RWPE2 (cell line): ENCODE data around the gene MESP2.

ENCODE experiments used
- ATAC-seq: fragments of 200-7000 bp; cut with Tn5 transposase; 3 replicates; pipeline ENCODE4 v1.9.1; 2021; ENCODE audit warnings: low read depth
- DNase-seq: peaks from one replicate; pipeline ENCODE4 v3.0.0-alpha.2; 2020; ENCODE audit warnings: low spot score
- H3K27ac ChIP-seq: fragments of 450-650 bp; 2 replicates; pipeline ENCODE4 v1.5.1; 2017; ENCODE audit warnings: mild to moderate bottlenecking; ENCODE audit not compliant: poor library complexity, severe bottlenecking
- H3K27me3 ChIP-seq: fragments of 250-450 bp; sonication (Bioruptor Pico); 2 replicates; pipeline ENCODE4 v1.5.1; 2021; ENCODE audit warnings: mild to moderate bottlenecking, moderate library complexity; ENCODE audit not compliant: insufficient read depth, poor library complexity, severe bottlenecking
- H3K36me3 ChIP-seq: fragments of 250-450 bp; sonication (Bioruptor Pico); 2 replicates; pipeline ENCODE4 v1.5.1; 2020; ENCODE audit warnings: low read depth, mild to moderate bottlenecking, moderate library complexity
- H3K4me1 ChIP-seq: fragments of 250-450 bp; sonication (Bioruptor Pico); 2 replicates; pipeline ENCODE4 v1.5.1; 2021; ENCODE audit warnings: mild to moderate bottlenecking, moderate library complexity; ENCODE audit not compliant: insufficient read depth, poor library complexity, severe bottlenecking
- H3K4me3 ChIP-seq: fragments of 250-450 bp; sonication (Bioruptor Pico); 2 replicates; pipeline ENCODE4 v1.5.1; 2021; ENCODE audit warnings: mild to moderate bottlenecking, moderate library complexity; ENCODE audit not compliant: severe bottlenecking
- H3K9me3 ChIP-seq: fragments of 250-450 bp; sonication (Bioruptor Pico); 2 replicates; pipeline ENCODE4 v1.5.1; 2021; ENCODE audit warnings: mild to moderate bottlenecking, moderate library complexity; ENCODE audit not compliant: severe bottlenecking
- TF ChIP-seq, protein P1 (sequence below): fragments of 450-650 bp; IDR thresholded peaks from one replicate; pipeline ENCODE4 v1.5.1; 2017; ENCODE audit warnings: mild to moderate bottlenecking, moderate library complexity; ENCODE audit not compliant: poor library complexity, severe bottlenecking

MESP2 gene

DNA sequence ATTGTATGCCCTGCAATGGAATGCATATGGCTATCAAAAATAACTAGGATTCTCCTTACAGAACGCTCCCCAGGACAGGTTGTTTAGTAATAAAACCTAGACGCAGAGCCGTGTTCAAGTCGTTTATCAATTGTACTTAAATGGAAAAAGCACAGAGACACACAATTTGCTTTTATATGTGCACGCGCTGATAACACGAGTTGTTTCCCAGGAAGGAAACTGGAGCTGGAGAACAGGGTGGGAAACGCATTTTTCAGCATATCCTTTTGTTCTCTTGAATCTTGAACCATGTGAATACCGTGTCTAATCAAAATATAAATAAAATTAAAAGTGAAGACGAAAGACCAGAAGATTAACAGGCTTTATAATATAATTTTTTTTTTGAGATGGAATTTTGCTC, 42.2 kb downstream of the MESP2 start:
- H3K36me3 ChIP-seq = no peaks in the 10 kb centered on the region
- H3K27ac ChIP-seq = no peak overlapping the region
- TF ChIP-seq, protein P1, sequence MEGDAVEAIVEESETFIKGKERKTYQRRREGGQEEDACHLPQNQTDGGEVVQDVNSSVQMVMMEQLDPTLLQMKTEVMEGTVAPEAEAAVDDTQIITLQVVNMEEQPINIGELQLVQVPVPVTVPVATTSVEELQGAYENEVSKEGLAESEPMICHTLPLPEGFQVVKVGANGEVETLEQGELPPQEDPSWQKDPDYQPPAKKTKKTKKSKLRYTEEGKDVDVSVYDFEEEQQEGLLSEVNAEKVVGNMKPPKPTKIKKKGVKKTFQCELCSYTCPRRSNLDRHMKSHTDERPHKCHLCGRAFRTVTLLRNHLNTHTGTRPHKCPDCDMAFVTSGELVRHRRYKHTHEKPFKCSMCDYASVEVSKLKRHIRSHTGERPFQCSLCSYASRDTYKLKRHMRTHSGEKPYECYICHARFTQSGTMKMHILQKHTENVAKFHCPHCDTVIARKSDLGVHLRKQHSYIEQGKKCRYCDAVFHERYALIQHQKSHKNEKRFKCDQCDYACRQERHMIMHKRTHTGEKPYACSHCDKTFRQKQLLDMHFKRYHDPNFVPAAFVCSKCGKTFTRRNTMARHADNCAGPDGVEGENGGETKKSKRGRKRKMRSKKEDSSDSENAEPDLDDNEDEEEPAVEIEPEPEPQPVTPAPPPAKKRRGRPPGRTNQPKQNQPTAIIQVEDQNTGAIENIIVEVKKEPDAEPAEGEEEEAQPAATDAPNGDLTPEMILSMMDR = no peak
- no peaks in the 10 kb centered on the region for H3K27me3 ChIP-seq
- ATAC-seq (no peak), DNase-seq (no peak)
- H3K9me3 ChIP-seq = no peaks in the 10 kb centered on the region
- peaks cover 31% of the 10 kb centered on the region for H3K4me1 ChIP-seq
- H3K4me3 ChIP-seq = no peak overlapping the region

DNA sequence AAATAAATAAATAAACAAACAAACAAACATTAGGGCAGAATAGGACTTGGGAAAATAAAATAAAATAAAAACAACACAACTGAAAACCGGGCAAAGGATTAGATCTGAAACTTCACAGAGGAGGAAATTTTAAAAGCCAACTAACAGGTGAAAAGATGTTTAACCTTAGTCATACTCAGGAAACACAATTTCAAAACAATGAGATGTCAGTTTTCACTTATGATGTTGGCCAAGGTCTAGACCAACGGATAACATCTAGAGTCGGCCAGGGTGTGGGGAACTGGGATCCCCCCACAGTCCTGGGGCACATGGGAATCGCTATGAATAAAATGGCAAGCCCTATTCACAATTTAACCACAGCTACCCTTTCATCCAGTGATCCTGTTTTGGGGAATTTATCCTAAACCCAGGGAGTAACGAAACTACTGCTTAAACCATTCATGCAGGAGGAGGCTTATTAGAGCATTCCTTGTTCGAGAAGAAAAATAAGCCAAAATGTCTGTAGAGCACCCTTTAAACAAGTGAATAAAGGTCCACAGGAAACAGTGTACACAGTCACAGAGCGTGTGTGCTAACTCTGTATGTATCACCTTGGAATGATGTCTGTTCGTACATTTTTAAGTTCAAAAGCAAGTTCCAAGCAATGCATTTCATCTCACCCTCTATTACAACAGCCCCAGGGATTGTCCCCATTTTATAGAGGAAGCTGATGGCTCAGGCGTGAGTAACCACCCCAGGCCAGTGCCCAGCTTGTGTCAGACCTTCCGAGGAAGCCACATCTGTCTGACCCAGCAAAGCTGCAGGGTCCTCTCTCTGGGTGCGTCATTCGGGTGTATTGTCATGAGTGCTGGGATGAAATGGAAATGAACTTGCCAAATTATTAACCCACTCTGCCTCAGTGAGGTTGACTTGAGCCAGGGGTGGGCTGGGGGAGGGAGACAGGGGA, 44.8 kb downstream of the MESP2 start:
- H3K4me3 ChIP-seq = no peak overlapping the region
- TF ChIP-seq, protein P1 = no peak
- ATAC-seq (peak; percentile 78), DNase-seq (no peak)
- H3K9me3 ChIP-seq = no peaks in the 10 kb centered on the region
- peaks cover 39% of the 10 kb centered on the region for H3K4me1 ChIP-seq
- H3K27ac ChIP-seq = peak overlapping the region; percentile 89
- no peaks in the 10 kb centered on the region for H3K36me3 ChIP-seq
- H3K27me3 ChIP-seq = no peaks in the 10 kb centered on the region

DNA sequence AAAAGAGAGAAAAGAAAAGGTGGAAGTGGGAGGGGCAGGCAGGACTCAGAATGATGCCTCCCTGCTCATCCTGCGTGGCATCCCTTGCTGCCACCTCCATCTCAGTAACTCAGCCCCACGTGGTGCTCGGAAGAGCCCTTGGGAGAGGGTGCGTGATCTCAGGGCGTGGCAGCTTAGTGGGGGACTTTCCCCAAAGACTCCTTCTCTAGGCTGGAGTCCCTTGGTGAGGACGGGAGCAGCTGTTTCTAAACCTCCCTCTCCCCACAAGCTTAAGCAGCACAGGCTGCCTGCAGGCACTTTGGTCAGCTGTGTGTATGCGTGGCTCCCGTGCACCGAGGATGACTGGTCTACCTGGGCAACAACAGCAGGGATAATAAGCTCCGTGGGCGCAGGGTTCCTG, 45.9 kb downstream of the MESP2 start:
- peak overlapping the region; percentile 89 for H3K27ac ChIP-seq
- H3K4me1 ChIP-seq = peaks cover 39% of the 10 kb centered on the region
- H3K4me3 ChIP-seq = no peak overlapping the region

DNA sequence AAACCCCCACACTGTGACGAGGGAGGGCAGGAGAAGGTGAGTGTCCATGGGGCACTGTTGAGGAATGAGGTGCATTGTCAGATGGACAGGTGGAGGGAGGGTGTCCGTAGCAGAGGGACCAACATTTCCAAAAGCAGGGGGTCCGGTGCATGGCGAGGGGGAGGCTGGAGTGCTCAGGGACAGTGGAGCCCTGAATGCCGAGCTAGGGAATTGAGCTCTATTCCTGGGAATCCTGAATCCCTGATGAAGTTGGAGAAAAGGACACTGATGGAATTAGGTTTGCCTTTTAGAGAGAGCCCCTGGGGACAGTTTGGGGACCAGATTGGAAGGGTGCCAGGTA, 46.4 kb downstream of the MESP2 start:
- no peaks in the 10 kb centered on the region for H3K27me3 ChIP-seq
- ATAC-seq = no peak
- DNase-seq = no peak
- peaks cover 39% of the 10 kb centered on the region for H3K4me1 ChIP-seq
- H3K27ac ChIP-seq = peak overlapping the region; percentile 89
- H3K4me3 ChIP-seq = no peak overlapping the region
- no peaks in the 10 kb centered on the region for H3K9me3 ChIP-seq
- no peaks in the 10 kb centered on the region for H3K36me3 ChIP-seq
- TF ChIP-seq, protein P1 = no peak

More for the DNA sequence above, 45.9 kb downstream of the MESP2 start:
- Histone ChIP-seq H3K36me3 (no peaks in the 10 kb centered on the region), H3K27me3 (no peaks in the 10 kb centered on the region), H3K9me3 (no peaks in the 10 kb centered on the region)
- no peak for DNase-seq
- no peak for ATAC-seq
- TF ChIP-seq, protein P1 = no peak
